Thyroid gland (tissue), 4 donors: ENCODE measurements around the gene AKAP12. TPM values are rescaled to one million over a fixed set of nuclear protein-coding genes. Genes with fewer than 3 reads are reported as not detected.
"Not testable (repeated sequence)": the region's sequence is repeated elsewhere in the genome, so short reads cannot be mapped to it uniquely, and the experiment has no call there.

ENCODE experiments used
- DNase-seq, 2 donors: peaks; one replicate each; pipeline ENCODE4 v3.0.0-alpha.2; 2019
- H3K27ac ChIP-seq, 3 donors: fragments of 200-600 bp; sonication (generic); 1 replicate in 2 of 3; 2 replicates in 1 of 3; pipeline ENCODE4 v1.5.1; 2016 to 2019; ENCODE audit warnings: mild to moderate bottlenecking in 1 of 3, moderate library complexity in 1 of 3
- H3K27me3 ChIP-seq: fragments of 200-600 bp; sonication (generic); one replicate; pipeline ENCODE4 v1.5.1; 2019
- H3K36me3 ChIP-seq, 2 donors: fragments of 200-600 bp; sonication (generic); one replicate each; pipeline ENCODE4 v1.5.1; 2016 to 2019
- H3K4me1 ChIP-seq, 2 donors: fragments of 200-600 bp; sonication (generic); one replicate each; pipeline ENCODE4 v1.5.1; 2017 to 2019
- H3K4me3 ChIP-seq, 3 donors: fragments of 200-600 bp; sonication (generic); replicated peaks in 1 of 3; 1 replicate in 2 of 3; 2 replicates in 1 of 3; pipeline ENCODE4 v1.5.1; 2016; ENCODE audit warnings: mild to moderate bottlenecking in 1 of 3
- H3K9me3 ChIP-seq: fragments of 200-600 bp; sonication (generic); one replicate; pipeline ENCODE4 v1.5.1; 2017
- CTCF ChIP-seq, 6 experiments: fragments of 200-600 bp in 3 of 6; fragments of 450-650 bp in 3 of 6; sonication (generic) in 3 of 6; IDR thresholded peaks; one replicate each; pipeline ENCODE4 v1.5.1; 2016 to 2019; ENCODE audit warnings: antibody characterized with exemption in 6 of 6, mild to moderate bottlenecking in 2 of 6, inconsistent platforms in 1 of 6, moderate library complexity in 1 of 6
- POLR2A ChIP-seq, 2 donors: fragments of 450-650 bp; IDR thresholded peaks; one replicate each; pipeline ENCODE4 v1.6.1; 2017; ENCODE audit warnings: antibody characterized with exemption in 2 of 2, mild to moderate bottlenecking in 2 of 2, moderate library complexity in 1 of 2
- WGBS, 2 donors: methylation state at CpG; one replicate each; pipeline ENCODE4 v1.1.5; 2017; 5-methylcytosine and 5-hydroxymethylcytosine counted together
- intact Hi-C: fragments of 100-400 bp; cut with DNase I; formaldehyde crosslinking; loops from one replicate; pipeline ENCODE4 v1.15.1; 2023
- total RNA-seq, 4 donors: library from RNA; depleted of rRNA; stranded (reverse); fragments of >200 nt; gene quantifications; one replicate each; pipeline ENCODE4 v1.2.3, GENCODE V29; 2016

Gene AKAP12
- total RNA-seq, 4 donors from 2014 or later, result 50.7 to 108 (median 79.4) TPM

DNA sequence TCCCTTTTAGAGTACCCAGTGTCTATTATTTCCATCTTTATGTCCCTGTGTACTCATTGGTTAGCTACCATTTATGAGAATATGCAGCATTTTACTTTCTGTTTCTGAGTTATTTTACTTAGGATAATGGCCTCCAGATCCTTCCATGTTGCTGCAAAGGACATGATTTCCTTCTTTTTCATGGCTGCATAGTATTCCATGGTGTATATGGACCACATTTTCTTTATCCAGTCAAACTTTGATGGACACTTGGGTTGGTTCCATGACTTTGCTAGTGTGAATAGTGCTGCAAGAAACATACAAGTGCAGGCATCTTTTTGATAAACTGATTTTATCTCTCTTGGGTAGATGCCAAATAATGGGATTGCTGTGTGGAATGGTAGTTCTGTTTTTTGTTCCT, 96.2 kb downstream of the AKAP12 start:
- DNase-seq, result no peak
- H3K27ac ChIP-seq, result no peak overlapping the region
- no peaks in the 10 kb centered on the region for H3K9me3 ChIP-seq
- intact Hi-C loops, result loop anchor here (5.0 kb wide), 1 partner anchor 444 kb away; no protein-coding TSS in a partner anchor
- H3K4me1 ChIP-seq, result no peaks in the 10 kb centered on the region
- no peaks in the 10 kb centered on the region for H3K36me3 ChIP-seq
- no peak overlapping the region for H3K4me3 ChIP-seq
- no peaks in the 10 kb centered on the region for H3K27me3 ChIP-seq
- TF ChIP-seq POLR2A (IDR thresholded peaks at IDR 0.05), result no peak
- TF ChIP-seq CTCF (IDR thresholded peaks at IDR 0.05), result no peak

DNA sequence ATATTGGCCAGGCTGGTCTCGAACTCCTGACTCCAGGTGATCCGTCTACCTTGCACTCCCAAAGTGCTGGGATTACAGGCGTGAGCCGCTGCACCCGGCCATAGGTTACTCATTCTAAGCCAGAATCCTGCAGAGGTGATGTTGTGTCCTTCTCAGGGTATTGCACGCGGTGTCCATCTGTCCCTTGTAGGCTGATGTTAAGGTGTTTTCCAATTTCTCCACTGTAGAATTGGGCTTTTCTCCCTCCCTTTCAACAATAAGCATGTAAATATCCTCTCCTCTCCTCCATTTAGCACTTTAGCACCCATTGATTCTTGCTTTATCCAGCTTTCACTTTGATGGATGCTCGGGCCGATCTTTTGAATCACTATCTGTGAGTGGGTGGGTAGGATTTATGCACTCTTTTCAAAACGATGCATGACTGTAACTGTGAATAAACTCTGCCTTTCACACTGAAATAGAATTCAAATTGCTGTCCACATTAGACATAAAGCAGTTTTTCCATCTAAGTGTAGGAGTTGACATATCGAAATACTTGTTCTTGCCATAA, 99.0 kb downstream of the AKAP12 start:
- WGBS, 2 donors, result 88 to 91% methylated on average over 11 of the region's 11 CpGs
- no peaks in the 10 kb centered on the region for H3K27me3 ChIP-seq
- H3K27ac ChIP-seq, result no peak overlapping the region
- no peaks in the 10 kb centered on the region for H3K36me3 ChIP-seq
- H3K4me3 ChIP-seq, result no peak overlapping the region
- H3K4me1 ChIP-seq, result no peaks in the 10 kb centered on the region
- no peaks in the 10 kb centered on the region for H3K9me3 ChIP-seq
- no peak for TF ChIP-seq POLR2A (IDR thresholded peaks at IDR 0.05)
- TF ChIP-seq CTCF (IDR thresholded peaks at IDR 0.05), result no peak
- no peak for DNase-seq
- intact Hi-C loops, result loop anchor here (5.0 kb wide), 1 partner anchor 446 kb away; no protein-coding TSS in a partner anchor

DNA sequence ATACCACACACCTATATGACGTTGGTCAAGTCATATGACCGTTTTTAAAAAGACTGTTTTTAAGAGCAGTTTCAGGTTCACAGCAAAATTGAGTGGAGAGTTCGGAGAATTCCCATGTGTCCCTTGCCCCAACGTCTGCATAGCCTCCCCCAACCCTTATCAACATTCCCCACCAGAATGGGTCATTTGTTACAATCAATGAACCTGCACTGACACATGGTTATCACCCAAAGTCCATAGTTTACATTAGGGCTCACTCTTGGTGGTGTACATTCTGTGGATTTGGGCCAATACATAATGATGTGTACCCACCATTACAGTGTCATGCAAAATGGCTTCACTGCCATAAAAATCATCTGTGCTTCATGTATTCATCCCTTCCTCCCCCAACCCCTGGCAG, 99.6 kb downstream of the AKAP12 start:
- Histone ChIP-seq H3K4me3 (no peak overlapping the region), H3K27me3 (no peaks in the 10 kb centered on the region), H3K27ac (no peak overlapping the region), H3K36me3 (no peaks in the 10 kb centered on the region), H3K9me3 (no peaks in the 10 kb centered on the region), H3K4me1 (no peaks in the 10 kb centered on the region)
- intact Hi-C loops, result loop anchor here (5.0 kb wide), 1 partner anchor 447 kb away; no protein-coding TSS in a partner anchor
- TF ChIP-seq POLR2A (IDR thresholded peaks at IDR 0.05), result no peak
- TF ChIP-seq CTCF (IDR thresholded peaks at IDR 0.05), result no peak
- no peak for DNase-seq
- 73 to 81% methylated on average over 4 of the region's 4 CpGs for WGBS, 2 donors

DNA sequence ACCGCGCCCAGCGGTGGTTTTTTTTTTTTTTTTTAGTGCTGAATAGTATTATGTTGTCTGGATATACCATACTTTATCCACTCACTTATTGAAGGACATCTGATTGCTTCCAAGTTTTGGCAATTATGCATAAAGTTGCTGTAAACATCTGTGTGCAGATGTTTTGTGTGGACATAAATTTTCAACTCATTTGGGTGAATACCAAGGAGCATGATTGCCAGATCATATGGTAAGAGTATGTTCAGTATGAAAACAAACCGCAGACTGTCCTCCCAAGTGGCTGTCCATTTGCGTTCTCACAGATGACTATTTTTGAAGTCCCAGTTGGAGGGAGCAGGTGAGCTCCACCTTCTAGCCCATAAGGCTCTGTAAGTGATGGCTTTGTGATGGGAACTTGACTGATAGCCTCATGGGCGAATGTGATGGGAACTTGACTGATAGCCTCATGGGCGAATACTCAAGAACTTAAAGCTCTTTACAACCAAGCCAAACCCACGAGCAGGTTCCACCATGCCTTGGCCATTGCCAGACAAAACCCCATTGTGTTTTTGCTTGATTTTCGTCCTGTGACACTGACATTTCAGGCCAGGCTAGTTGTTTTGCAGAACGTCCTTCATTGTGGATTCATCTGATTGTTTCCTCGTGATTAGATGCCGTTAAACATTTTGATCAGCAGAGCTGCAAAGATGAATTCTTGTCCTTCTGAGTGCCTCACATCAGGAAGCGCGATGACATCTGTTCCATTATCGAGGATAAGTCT, 100.6 kb downstream of the AKAP12 start:
- Histone ChIP-seq H3K4me1 (no peaks in the 10 kb centered on the region), H3K27ac (no peak overlapping the region), H3K9me3 (no peaks in the 10 kb centered on the region), H3K4me3 (no peak overlapping the region), H3K27me3 (no peaks in the 10 kb centered on the region), H3K36me3 (no peaks in the 10 kb centered on the region)
- intact Hi-C loops, result no loop called here
- WGBS, 2 donors, result 91 to 92% methylated on average over 15 of the region's 15 CpGs
- TF ChIP-seq POLR2A (IDR thresholded peaks at IDR 0.05) (no peak), CTCF (IDR thresholded peaks at IDR 0.05) (no peak)
- DNase-seq, result no peak

- DNase-seq, result no peak
- TF ChIP-seq POLR2A (IDR thresholded peaks at IDR 0.05) (no peak), CTCF (IDR thresholded peaks at IDR 0.05) (no peak)
Observed at GRCh38 chr6:151341476-151342195, 101.9 kb downstream of the AKAP12 start.

DNA sequence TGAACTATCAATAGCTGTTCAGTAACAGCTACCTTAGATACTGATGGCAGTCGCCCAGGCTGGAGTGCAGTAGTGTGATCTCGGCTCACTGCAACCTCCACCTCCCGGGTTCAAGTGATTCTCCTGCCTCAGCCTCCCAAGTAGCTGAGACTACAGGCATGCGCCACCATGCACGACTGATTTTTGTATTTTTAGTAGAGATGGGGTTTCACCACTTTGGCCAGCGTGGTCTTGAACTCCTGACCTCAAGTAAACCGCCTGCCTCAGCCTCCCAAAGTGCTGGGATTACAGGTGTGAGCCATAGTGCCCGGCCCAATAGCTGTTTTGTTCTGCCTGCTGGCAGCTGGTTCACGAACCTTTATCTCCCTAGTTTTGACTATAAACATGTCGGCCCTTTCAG, 103.0 kb downstream of the AKAP12 start:
- H3K9me3 ChIP-seq, intact Hi-C loops, H3K27me3 ChIP-seq, H3K4me1 ChIP-seq, H3K27ac ChIP-seq, H3K4me3 ChIP-seq, DNase-seq, H3K36me3 ChIP-seq: not testable (repeated sequence)
- 89 to 95% methylated on average over 10 of the region's 10 CpGs for WGBS, 2 donors

More at GRCh38 chr6:151341476-151342195, 101.9 kb downstream of the AKAP12 start:
- H3K27me3 ChIP-seq, result no peaks in the 10 kb centered on the region
- H3K4me1 ChIP-seq, result peaks cover 0 to 2% of the 10 kb centered on the region in 2 donors
- H3K36me3 ChIP-seq, result no peaks in the 10 kb centered on the region
- WGBS, 2 donors, result 95 to 98% methylated on average over 16 to 36 of the region's 52 CpGs
- H3K4me3 ChIP-seq, result no peak overlapping the region
- intact Hi-C loops, result no loop called here
- H3K27ac ChIP-seq, result no peak overlapping the region
- H3K9me3 ChIP-seq, result no peaks in the 10 kb centered on the region
